ENCODE data around the gene DTX3. TPM values are rescaled to one million over a fixed set of nuclear protein-coding genes. Genes with fewer than 3 reads are reported as not detected.

DTX3 gene
- total and polyA plus RNA-seq, 4 experiments from 2014 or later: 4.2 to 37.1 (median 20.0) TPM

DNA sequence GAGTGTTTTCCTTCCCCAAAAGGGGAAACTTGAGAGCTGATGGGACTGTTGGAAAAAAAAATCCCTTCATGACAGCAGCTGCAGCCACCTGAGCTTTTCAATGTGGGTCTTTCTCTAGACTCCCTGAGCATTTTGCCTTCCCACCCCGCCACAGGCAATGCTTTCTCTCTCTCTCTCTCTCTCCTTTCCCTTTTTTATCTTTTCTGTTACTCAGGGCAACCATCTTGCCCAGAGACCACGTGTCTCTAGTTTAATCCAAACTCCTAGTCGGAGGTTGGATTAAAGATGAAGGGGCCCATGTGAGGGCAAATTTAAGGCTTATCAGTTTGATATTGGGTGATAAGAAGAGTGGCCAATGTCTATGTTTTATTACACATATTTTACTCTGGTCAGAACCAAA, 54.3 kb downstream of the DTX3 start:
- ChIA-PET CTCF (ENCODE audit: partially characterized antibody) (no interaction called here), POLR2A (ENCODE audit: partially characterized antibody) (no interaction called here)
- Mint-ChIP-seq H3K36me3 (no peaks in the 10 kb centered on the region), H3K4me1 (no peaks in the 10 kb centered on the region), H3K4me3 (no peak overlapping the region), H3K27ac (no peak overlapping the region), H3K9me3 (peaks cover 0 to 6% (median 1%) of the 10 kb centered on the region in 8 donors), H3K27me3 (peaks cover 0 to 2% of the 10 kb centered on the region in 2 donors)
- no peaks in the 10 kb centered on the region for H3K9me3 ChIP-seq (ENCODE audit: control insufficient read depth in 1 of 2, low read length in 2 of 2)
- H3K4me3 ChIP-seq (ENCODE audit: low read length in 2 of 2): no peak overlapping the region
- H3K27me3 ChIP-seq (ENCODE audit: insufficient read depth, low read length): no peaks in the 10 kb centered on the region
- H3K4me1 ChIP-seq (ENCODE audit: insufficient read depth, low read length): no peaks in the 10 kb centered on the region
- no peaks in the 10 kb centered on the region for H3K36me3 ChIP-seq (ENCODE audit: insufficient read depth, low read length)
- intact Hi-C loops (cut with micrococcal nuclease): no loop called here
- no peak for DNase-seq
- no peak overlapping the region for H3K27ac ChIP-seq (ENCODE audit: low read depth, low read length)

Other genes with a start within 250 kb of the DTX3 start
- gene R3HDM2, start 173.8 kb upstream of the DTX3 start, total RNA-seq: 100 to 1,000 TPM; 124 to 132 TPM
- gene R3HDM2, start 173.8 kb upstream of the DTX3 start, polyA plus RNA-seq: 10 to 100 TPM in 1 of 2 donors, 1 to 10 TPM in 1; 3.9 to 19.4 TPM
- gene INHBC, start 170.0 kb upstream of the DTX3 start, total RNA-seq: not detected
- not detected for gene INHBC, start 170.0 kb upstream of the DTX3 start, polyA plus RNA-seq
- not detected for gene INHBE, start 149.5 kb upstream of the DTX3 start, total RNA-seq
- not detected for gene INHBE, start 149.5 kb upstream of the DTX3 start, polyA plus RNA-seq
- under 1 TPM; 0.30 to 0.35 TPM for gene GLI1, start 145.0 kb upstream of the DTX3 start, total RNA-seq
- gene GLI1, start 145.0 kb upstream of the DTX3 start, polyA plus RNA-seq: not detected
- gene ARHGAP9, start 125.0 kb upstream of the DTX3 start, total RNA-seq: 100 to 1,000 TPM; 266 to 278 TPM
- 100 to 1,000 TPM; 206 to 216 TPM for gene ARHGAP9, start 125.0 kb upstream of the DTX3 start, polyA plus RNA-seq
- gene MARS1, start 116.8 kb upstream of the DTX3 start, total RNA-seq: 100 to 1,000 TPM; 224 to 242 TPM
- gene MARS1, start 116.8 kb upstream of the DTX3 start, polyA plus RNA-seq: 100 to 1,000 TPM in 1 of 2 donors, 10 to 100 TPM in 1; 84.8 to 114 TPM
- 10 to 100 TPM; 38.5 to 40.8 TPM for gene DDIT3, start 84.3 kb upstream of the DTX3 start, total RNA-seq
- 10 to 100 TPM; 15.4 to 22.8 TPM for gene DDIT3, start 84.3 kb upstream of the DTX3 start, polyA plus RNA-seq
- gene MBD6, start 82.0 kb upstream of the DTX3 start, total RNA-seq: 100 to 1,000 TPM in 1 of 2 experiments, 10 to 100 TPM in 1; 97.4 to 103 TPM
- gene MBD6, start 82.0 kb upstream of the DTX3 start, polyA plus RNA-seq: 1 to 10 TPM in 1 of 2 donors, under 1 TPM in 1; 0.16 to 2.6 TPM
- gene DCTN2, start 57.6 kb upstream of the DTX3 start, total RNA-seq: 10 to 100 TPM; 69.4 to 70.7 TPM
- gene DCTN2, start 57.6 kb upstream of the DTX3 start, polyA plus RNA-seq: 10 to 100 TPM; 67.4 to 86.2 TPM
- under 1 TPM; 0.96 to 1.00 TPM for gene KIF5A, start 54.8 kb upstream of the DTX3 start, total RNA-seq
- gene KIF5A, start 54.8 kb upstream of the DTX3 start, polyA plus RNA-seq: not detected
- 10 to 100 TPM; 32.4 to 36.0 TPM for gene PIP4K2C, start 13.6 kb upstream of the DTX3 start, total RNA-seq
- gene PIP4K2C, start 13.6 kb upstream of the DTX3 start, polyA plus RNA-seq: 10 to 100 TPM; 30.4 to 45.0 TPM
- gene ARHGEF25, start 6.6 kb downstream of the DTX3 start, total RNA-seq: under 1 TPM; 0.47 to 0.67 TPM
- not detected for gene ARHGEF25, start 6.6 kb downstream of the DTX3 start, polyA plus RNA-seq
- gene B4GALNT1, start 28.4 kb downstream of the DTX3 start, total RNA-seq: not detected
- gene B4GALNT1, start 28.4 kb downstream of the DTX3 start, polyA plus RNA-seq: not detected
- gene OS9, start 89.3 kb downstream of the DTX3 start, total RNA-seq: 100 to 1,000 TPM; 189 to 195 TPM
- 10 to 100 TPM; 56.6 to 73.0 TPM for gene OS9, start 89.3 kb downstream of the DTX3 start, polyA plus RNA-seq
- 10 to 100 TPM; 63.2 to 66.7 TPM for gene AGAP2, start 133.9 kb downstream of the DTX3 start, total RNA-seq
- gene AGAP2, start 133.9 kb downstream of the DTX3 start, polyA plus RNA-seq: 1 to 10 TPM; 3.2 to 8.6 TPM
- gene TSPAN31, start 140.2 kb downstream of the DTX3 start, total RNA-seq: 10 to 100 TPM; 27.5 to 30.6 TPM
- 10 to 100 TPM; 37.5 to 76.2 TPM for gene TSPAN31, start 140.2 kb downstream of the DTX3 start, polyA plus RNA-seq
- gene CDK4, start 147.5 kb downstream of the DTX3 start, total RNA-seq: 10 to 100 TPM; 44.4 to 48.3 TPM
- 10 to 100 TPM; 85.0 to 99.7 TPM for gene CDK4, start 147.5 kb downstream of the DTX3 start, polyA plus RNA-seq
- 10 to 100 TPM; 58.0 to 62.8 TPM for gene MARCHF9, start 150.3 kb downstream of the DTX3 start, total RNA-seq
- 1 to 10 TPM; 3.7 to 8.9 TPM for gene MARCHF9, start 150.3 kb downstream of the DTX3 start, polyA plus RNA-seq
- gene CYP27B1, start 162.3 kb downstream of the DTX3 start, total RNA-seq: 1 to 10 TPM in 1 of 2 experiments, under 1 TPM in 1; 0.64 to 1.4 TPM
- gene CYP27B1, start 162.3 kb downstream of the DTX3 start, polyA plus RNA-seq: under 1 TPM; 0.55 to 0.93 TPM
- gene METTL1, start 167.3 kb downstream of the DTX3 start, total RNA-seq: 10 to 100 TPM in 1 of 2 experiments, 1 to 10 TPM in 1; 9.9 to 10.9 TPM
- gene METTL1, start 167.3 kb downstream of the DTX3 start, polyA plus RNA-seq: 10 to 100 TPM; 16.3 to 19.1 TPM
- 1 to 10 TPM; 3.1 to 4.9 TPM for gene EEF1AKMT3, start 167.8 kb downstream of the DTX3 start, total RNA-seq
- 10 to 100 TPM in 1 of 2 donors, 1 to 10 TPM in 1; 5.3 to 12.4 TPM for gene EEF1AKMT3, start 167.8 kb downstream of the DTX3 start, polyA plus RNA-seq
- gene TSFM, start 178.0 kb downstream of the DTX3 start, total RNA-seq: 10 to 100 TPM; 18.9 to 22.2 TPM
- 10 to 100 TPM; 23.2 to 32.5 TPM for gene TSFM, start 178.0 kb downstream of the DTX3 start, polyA plus RNA-seq
- 10 to 100 TPM; 14.6 to 15.9 TPM for gene AVIL, start 213.9 kb downstream of the DTX3 start, total RNA-seq
- under 1 TPM in 1 of 2 donors, not detected in 1; 0.68 TPM for gene AVIL, start 213.9 kb downstream of the DTX3 start, polyA plus RNA-seq
- gene CTDSP2, start 241.9 kb downstream of the DTX3 start, total RNA-seq: 100 to 1,000 TPM; 274 to 285 TPM
- 10 to 100 TPM; 57.7 to 74.8 TPM for gene CTDSP2, start 241.9 kb downstream of the DTX3 start, polyA plus RNA-seq